Fibroblast of mammary gland (primary cell): Measurements from ENCODE around the gene PPFIBP1.

Experiments used
- DNase-seq: peaks from one replicate; pipeline ENCODE4 v3.0.0-alpha.2; 2010; ENCODE audit warnings: low read depth
- H3K4me3 ChIP-seq: 2 replicates; pipeline ENCODE4 v1.5.1; 2011; ENCODE audit warnings: low read depth, mild to moderate bottlenecking, low read length, moderate library complexity; ENCODE audit not compliant: control insufficient read depth
- TF ChIP-seq, protein P1 (sequence below): conservative IDR thresholded peaks from 2 replicates; pipeline ENCODE4 v1.5.1; 2011; ENCODE audit warnings: low read depth, low read length, inconsistent platforms; ENCODE audit not compliant: control insufficient read depth, insufficient read depth

Gene PPFIBP1

DNA sequence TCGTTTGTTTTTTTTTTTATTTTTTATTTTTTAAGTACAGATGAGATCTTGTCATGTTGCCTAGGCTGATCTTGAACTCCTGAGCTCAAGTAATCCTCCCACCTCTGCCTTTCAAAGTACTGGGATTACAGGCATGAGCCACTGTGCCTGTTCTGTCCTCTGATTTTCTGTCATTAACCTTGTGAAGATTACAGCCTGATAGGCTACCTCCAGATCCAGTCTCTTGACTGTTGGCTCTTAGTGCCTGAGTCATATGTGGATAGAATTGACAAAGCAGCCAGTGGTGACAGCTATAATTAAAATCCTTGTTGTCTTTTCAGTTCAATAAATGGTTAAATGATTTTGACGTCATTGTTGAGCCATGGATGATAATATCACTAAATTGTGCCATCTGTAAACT is 151.0 kb downstream of the PPFIBP1 start:
- no peak for DNase-seq
- TF ChIP-seq, protein P1, sequence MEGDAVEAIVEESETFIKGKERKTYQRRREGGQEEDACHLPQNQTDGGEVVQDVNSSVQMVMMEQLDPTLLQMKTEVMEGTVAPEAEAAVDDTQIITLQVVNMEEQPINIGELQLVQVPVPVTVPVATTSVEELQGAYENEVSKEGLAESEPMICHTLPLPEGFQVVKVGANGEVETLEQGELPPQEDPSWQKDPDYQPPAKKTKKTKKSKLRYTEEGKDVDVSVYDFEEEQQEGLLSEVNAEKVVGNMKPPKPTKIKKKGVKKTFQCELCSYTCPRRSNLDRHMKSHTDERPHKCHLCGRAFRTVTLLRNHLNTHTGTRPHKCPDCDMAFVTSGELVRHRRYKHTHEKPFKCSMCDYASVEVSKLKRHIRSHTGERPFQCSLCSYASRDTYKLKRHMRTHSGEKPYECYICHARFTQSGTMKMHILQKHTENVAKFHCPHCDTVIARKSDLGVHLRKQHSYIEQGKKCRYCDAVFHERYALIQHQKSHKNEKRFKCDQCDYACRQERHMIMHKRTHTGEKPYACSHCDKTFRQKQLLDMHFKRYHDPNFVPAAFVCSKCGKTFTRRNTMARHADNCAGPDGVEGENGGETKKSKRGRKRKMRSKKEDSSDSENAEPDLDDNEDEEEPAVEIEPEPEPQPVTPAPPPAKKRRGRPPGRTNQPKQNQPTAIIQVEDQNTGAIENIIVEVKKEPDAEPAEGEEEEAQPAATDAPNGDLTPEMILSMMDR: no peak

DNA sequence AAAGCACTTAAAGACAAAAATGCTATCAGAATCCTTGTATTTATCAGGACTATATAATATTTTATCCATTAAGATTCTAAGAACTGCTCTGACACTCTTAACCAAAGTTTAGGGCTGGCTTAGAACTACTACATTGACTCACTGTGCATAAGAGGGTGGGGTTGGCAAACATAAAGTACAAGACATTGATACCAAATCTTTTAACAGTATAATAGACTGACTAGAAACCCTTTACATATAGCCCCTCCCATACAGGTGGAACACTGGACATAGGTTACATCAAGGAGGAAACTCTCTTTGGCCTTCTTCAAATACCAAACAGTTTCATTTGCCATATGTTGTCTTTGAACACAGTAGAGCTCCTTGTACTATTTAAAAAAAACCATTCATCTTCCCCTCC is 156.6 kb downstream of the PPFIBP1 start:
- no peak overlapping the region for H3K4me3 ChIP-seq
- DNase-seq: no peak
- TF ChIP-seq, protein P1: no peak

More for the DNA sequence above, 151.0 kb downstream of the PPFIBP1 start:
- no peak overlapping the region for H3K4me3 ChIP-seq

DNA sequence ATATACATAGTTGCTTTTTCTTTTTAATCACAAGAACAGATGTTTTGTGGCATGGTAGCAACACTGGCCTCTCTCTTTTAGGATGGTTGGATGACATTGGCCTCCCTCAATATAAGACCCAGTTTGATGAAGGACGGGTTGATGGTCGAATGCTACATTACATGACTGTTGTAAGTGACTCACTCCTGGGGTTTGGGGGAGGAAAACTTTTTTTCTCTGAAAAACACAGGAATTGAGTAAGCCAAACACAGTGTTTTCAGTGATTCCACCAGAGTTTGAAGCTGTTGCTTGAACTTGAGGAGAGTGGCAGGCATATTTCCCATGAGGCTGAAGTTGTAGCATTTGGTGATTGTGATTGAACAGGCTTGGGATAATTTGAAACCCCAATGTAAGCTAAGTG is 158.5 kb downstream of the PPFIBP1 start:
- H3K4me3 ChIP-seq: no peak overlapping the region
- peak; percentile 36 for DNase-seq
- TF ChIP-seq, protein P1: no peak

DNA sequence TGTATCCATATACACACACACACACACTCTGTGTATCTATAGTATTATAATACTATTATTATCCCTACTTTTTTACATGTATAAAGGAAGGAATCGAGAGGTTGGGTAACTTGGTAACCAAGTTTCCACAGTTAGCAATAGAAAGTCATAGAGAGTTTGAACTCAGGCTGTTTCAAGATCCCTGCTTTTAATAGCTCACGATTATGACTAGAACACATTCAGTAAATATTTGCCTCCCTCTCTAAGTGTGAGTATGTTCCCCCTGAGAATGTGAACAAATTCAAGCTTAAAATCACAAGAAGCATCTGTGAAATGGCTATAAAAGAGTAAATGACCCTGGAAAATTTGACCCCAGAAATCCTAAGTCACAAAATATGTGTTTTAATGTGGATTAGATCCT is 161.3 kb downstream of the PPFIBP1 start:
- no peak overlapping the region for H3K4me3 ChIP-seq
- TF ChIP-seq, protein P1: no peak
- DNase-seq: no peak

DNA sequence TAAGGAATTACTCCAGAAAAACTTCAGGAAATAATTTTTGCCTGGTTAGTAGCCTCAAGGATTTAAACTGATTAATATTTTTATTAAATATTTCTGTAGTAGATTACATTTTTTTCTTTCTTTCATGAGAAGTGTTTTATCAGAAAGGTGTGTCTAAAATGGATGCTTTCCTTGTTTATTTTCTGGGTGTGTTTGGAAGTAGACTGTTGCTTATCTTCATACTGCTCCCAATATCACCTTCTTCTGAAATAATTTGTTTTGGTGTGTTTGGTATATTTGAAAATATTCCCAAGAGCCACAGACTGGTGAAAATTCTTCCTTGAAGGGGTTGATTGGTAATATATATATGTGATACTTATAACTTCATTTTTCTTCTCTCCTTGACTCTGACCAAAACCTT is 162.1 kb downstream of the PPFIBP1 start:
- TF ChIP-seq, protein P1: no peak
- DNase-seq: no peak
- H3K4me3 ChIP-seq: no peak overlapping the region

DNA sequence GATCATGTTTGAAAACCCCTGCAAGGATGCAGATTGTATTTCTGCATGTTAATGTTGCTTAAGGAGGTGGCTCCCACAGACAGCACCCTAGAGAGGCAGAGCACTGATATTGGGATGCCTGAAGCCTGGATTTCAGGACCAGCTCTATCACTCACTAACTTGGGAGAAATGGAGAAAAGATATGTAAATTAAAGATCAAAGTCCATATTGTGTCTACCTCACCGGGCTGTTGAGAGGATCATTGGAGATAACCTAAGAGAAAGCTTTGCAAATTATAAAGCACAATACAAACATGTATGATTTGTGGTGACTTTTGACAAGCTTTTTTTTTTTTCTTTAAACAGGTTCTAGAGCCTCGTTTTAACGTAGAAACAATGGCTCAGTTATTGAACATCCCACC is 164.7 kb downstream of the PPFIBP1 start:
- TF ChIP-seq, protein P1: no peak
- H3K4me3 ChIP-seq: no peak overlapping the region
- DNase-seq: no peak

DNA sequence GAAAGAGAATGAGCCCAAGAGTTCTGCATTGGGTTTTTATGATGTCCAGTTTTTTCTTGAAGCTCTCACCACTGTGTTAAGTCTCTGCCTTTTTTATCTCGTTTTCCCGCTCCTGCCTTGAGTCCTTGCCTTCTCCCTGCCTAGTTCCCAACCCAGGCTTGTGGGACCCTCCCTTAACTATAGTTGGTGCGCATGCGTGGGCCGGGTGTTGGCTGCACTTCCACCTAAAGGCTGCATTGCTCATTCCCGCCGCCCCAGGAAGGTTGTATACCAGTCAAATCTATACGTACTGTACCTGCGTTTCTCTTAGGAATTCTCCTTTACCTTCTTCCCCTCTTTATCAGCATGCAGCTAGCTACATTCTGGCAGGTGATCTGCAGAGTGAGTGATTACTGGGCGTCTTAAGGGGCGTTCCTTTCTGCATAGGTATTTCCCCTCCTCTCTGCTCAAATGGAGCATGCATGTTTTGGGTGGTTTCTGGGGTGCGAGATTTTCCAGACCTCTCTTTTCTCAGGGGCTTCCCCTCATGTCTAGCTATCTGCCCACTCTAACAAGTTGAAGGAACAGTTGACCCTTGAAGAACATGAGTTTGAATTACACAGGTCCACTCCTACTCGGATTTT is 165.7 kb downstream of the PPFIBP1 start:
- DNase-seq: no peak
- no peak overlapping the region for H3K4me3 ChIP-seq
- TF ChIP-seq, protein P1: no peak
